Left hindlimb (tissue), 1 donor: ENCODE measurements around the gene RTL3.

Experiments used
- DNase-seq: peaks from one replicate; pipeline ENCODE4 v3.0.0-alpha.2; 2018

RTL3 gene

DNA sequence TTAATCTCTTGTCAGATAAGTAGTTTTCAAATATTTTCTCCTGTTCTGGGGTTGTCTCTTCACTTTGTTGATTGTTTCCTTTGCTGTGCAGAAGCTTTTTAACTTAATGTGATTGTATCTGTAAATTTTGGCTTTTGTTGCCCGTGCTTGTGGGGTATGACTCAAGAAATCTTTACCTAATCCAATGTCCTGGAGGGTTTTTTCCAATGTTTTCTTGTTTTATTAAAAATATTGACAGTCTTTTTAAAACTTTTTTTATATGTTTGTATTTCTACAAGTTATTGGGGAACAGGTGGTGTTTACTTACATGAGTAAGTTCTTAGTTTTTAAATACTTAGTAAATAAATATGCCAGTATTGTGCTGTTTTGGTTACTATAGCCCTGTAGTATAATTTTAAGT lies 44.9 kb downstream of the RTL3 start:
- no peak for DNase-seq
